GM20431 (cell line): Measurements from ENCODE around the gene PLXNA4.

Experiments used
- in situ Hi-C: fragments of 300-500 bp; cut with MseI, MboI; formaldehyde crosslinking; loops from one replicate; pipeline ENCODE4 v1.15.0; 2020; ENCODE audit warnings: low sequenced_read_pairs; ENCODE audit not compliant: unreplicated experiment

Gene PLXNA4

DNA sequence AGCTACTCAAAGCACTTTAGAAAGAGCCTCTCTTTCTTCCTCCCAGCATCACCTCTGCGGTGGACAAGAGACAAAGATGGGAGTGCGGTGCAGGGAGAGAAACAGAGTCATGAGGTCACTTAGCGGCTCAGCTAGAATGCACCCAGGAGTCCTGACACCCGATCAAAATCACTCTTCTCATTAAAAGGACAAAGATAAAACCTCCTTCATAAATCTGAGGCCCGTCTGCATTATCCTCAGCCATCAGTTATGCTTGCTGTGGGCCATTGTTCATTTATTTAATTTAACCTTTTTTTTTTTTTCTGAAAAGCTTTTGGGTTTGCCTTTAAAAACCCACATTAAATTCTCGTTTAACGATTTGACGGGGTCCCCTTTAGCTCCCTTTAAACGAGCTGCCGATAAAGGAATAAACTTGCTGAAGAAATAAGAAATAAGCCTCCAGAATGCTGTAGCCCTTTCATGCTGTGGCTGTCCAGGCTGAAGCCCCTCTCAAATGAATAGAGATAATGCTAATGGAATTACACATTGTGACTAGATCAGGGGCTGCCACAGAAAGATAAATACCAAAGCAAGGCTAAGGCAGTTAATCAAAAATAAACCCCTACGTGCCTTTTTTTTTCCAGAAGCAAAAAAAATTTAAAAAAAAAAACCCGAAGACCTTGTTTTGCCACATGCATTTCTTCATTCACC is 16.1 kb upstream of the PLXNA4 start:
- in situ Hi-C loops = no loop called here

GRCh38 chr7:132590162-132590561 is 13.9 kb upstream of the PLXNA4 start:
- in situ Hi-C loops = no loop called here

DNA sequence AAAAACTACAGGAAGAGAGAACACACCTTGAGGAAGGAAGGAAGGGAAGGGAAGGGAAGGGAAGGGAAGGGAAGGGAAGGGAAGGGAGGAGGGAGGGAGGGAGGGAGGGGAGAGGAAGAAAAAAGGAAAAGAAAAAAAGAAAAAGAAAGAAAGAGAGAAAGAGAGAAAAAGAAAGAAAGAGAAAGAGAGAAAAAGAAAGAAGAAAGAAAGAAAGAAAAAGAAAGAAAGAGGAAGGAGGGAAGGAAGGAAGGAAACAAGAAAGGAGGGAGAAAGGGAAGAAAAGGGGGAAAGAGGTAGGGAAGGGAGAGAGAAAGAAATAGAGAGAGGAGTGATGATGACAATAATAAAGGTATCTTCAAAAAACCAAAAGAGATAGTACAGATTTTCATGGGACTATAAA is 12.3 kb upstream of the PLXNA4 start:
- in situ Hi-C loops = no loop called here

GRCh38 chr7:132584796-132585494 is 8.7 kb upstream of the PLXNA4 start:
- in situ Hi-C loops = no loop called here

- in situ Hi-C loops = no loop called here
These were observed 5.2 kb upstream of the PLXNA4 start for GRCh38 chr7:132581431-132581830.

GRCh38 chr7:132580717-132581285 is 4.5 kb upstream of the PLXNA4 start:
- in situ Hi-C loops = no loop called here

DNA sequence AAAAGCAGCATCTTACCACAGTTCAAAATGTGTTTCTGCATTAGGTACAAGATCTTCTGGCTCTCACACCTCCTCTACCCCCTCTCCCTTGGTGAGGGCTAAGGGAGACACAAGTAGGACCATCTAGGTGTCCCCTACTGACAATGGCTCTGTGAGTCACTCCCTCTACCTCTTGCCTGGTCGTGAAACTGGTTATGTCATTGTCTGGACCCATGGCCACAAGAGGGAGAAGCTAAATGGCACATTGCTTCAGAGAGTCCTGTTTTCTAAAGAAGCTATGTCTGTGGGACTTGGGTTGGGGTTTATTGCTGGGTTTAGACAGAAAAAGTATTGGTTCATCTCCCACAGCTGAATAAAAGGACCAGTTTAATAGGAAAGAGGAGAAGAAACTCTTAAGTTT is 4.0 kb upstream of the PLXNA4 start:
- in situ Hi-C loops = no loop called here

- in situ Hi-C loops = no loop called here
These were observed 3.1 kb upstream of the PLXNA4 start for GRCh38 chr7:132579260-132579899.

GRCh38 chr7:132578826-132579225 is 2.6 kb upstream of the PLXNA4 start:
- in situ Hi-C loops = no loop called here

GRCh38 chr7:132578050-132578370 is 1.7 kb upstream of the PLXNA4 start:
- in situ Hi-C loops = no loop called here

- in situ Hi-C loops = no loop called here
These were observed 1.2 kb upstream of the PLXNA4 start for GRCh38 chr7:132577206-132578049.

DNA sequence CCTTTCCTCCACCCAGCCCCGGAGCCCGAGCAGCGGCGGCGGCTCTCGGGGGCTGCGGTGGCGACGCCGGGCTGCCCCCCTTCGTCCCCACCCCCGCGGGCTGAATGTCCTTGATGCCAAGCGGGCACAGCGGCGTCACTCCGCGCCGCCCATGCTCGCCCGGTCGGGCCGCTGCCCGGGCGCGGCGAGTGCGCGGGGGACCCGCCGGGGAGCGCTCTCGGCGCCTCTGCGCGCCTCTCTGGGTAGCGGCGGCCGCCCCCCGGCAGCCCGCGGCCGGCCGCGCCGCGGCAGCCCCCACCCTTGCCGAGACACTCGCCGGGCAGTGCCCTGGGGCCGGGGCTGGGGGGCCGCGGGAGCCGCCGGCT is 433 bp upstream of the PLXNA4 start:
- in situ Hi-C loops = no loop called here

DNA sequence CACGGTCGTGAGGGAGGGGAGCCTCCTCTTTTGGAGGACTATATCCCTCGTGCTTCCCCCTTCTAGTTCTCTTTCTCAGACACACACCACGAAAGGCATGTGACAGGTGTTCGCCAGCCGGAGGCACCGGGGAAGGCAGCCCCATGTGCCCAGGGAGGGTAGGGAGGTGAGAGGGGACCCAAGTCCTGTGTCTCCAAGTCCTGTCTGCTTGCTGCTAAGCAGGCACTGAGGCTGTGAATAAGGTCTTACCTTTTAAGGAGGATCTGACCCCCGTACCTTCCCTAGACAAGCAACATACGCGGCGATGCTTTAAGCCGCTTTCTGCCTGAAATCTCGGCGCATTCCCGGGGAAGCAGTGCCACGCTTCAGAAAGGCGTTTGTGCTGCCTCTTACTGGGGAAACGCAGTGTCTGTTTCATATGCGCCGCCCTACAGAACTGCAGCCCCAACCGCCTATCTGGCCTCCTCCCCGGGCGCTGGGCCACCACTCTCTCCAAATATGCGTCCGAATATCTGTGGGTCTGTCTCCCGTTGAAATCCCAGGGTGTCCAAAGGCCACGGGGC is 770 bp downstream of the PLXNA4 start:
- in situ Hi-C loops = no loop called here

GRCh38 chr7:132574223-132574622 is 2.0 kb downstream of the PLXNA4 start:
- in situ Hi-C loops = no loop called here

DNA sequence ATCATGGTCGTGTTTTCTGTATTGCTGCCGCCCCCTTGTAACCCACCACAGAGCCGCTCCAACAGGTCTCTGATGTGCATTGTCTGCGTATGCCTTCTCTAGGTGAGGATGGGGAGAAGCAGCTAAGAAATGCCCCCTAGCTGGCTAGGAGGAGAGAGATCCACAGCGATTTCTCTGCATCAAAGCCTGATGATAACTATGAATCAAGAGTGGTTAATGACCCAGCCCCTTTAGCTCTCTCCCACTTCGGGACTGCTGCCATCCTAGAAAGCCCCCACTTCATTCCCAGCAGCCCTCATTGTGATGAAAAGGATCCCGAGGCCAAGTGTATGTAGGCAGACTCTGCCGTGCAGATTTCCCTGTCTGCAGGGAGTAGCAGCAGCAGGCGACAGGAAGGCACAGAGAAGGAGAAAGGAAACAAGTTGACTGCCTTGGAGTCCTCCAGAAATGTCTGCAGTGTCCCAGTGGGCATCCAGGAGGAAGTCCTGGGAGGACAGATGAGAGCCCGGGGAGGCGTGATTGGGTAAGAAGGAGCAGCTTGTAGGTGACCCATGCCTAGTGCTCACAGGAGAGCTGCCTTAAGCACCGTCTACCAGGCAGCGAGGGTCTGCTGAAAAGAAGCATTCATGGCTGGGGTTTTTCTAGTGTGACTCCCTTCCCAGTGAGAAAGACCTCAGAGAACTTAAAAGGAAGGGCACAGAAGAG is 2.9 kb downstream of the PLXNA4 start:
- in situ Hi-C loops = no loop called here

- in situ Hi-C loops = no loop called here
These were observed 3.7 kb downstream of the PLXNA4 start for GRCh38 chr7:132572526-132572925.

DNA sequence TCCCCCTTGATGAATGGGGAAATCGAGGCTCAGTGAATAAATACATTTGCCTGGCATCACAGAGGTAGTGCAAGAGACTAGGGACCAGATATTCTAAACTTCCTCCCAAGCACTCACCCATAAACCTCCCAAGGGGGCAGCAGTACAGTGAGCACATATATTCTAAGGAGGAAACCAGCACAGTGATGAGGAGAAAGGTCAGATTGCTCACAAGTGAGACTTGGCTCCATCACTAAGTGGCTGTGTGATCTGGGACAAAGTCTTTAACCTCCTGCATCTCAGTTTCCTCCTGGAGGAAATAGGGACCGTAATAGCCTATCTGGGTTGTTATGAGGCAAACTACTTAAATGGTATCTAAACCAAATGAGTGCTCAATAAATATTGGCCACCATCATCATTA is 4.3 kb downstream of the PLXNA4 start:
- in situ Hi-C loops = no loop called here

DNA sequence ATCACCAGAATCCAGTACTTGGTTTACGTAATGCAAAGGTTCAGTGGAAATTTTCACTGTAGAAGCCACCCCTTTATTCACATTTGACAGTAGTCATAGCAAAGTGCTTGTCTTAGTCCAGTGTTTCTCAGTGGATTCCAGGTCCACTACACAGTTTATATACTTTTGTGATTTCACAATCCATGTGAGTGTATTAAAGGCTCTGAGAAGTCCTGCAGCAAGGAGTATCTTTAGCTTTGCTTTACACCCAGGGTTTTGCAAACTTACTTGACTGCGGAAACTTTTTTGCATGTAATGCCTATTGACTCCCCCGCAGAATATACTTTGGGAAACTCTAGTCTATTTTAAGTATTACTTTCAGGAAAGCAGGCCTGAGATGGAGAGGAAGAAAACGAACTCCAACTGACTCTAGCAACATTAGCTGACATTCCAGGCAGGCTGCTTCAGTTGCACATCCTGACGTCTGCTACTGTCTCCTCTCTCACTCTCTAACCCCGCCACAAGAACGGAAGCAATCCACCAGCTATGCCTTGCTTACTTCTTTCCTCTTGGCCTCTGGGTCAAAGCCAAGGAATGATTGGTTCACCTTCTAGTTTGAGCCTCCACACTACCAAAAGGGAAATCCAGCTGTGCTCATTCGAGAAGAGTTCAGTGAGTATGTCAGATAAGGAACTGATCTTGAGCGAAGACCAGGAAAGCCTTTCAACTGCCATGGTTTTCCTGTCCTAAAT is 6.2 kb downstream of the PLXNA4 start:
- in situ Hi-C loops = no loop called here

DNA sequence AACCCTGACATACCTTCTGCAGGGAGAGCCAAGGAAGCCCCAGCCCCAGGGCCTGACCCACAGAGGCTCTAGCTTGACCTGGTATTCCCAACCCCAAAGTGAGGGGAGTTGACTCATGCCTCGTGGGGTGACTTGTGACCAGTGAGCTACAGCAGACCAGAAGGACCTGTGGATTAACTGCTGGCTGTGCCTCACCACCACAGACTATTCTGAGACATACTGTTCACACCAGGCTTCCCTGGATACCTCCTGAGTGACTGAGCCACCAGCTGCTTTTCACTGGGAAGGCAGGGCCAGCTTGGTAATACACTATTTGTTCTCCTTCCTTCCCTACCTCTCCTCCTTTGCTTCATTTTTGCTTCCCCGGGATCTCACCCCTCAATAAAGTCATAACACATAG is 7.3 kb downstream of the PLXNA4 start:
- in situ Hi-C loops = no loop called here
